Transverse colon (tissue), 4 donors: ENCODE data around the gene FAM149A.

ENCODE experiments used
- CTCF ChIP-seq, 5 experiments: fragments of 200-600 bp in 3 of 5; fragments of 450-650 bp in 2 of 5; sonication (generic) in 3 of 5; IDR thresholded peaks; 1 replicate in 2 of 5; 2 replicates in 3 of 5; pipeline ENCODE4 v1.5.1; 2016 to 2017; ENCODE audit warnings: antibody characterized with exemption in 5 of 5, inconsistent platforms in 3 of 5, mild to moderate bottlenecking in 2 of 5, moderate library complexity in 1 of 5
- POLR2AphosphoS5 ChIP-seq, 3 donors: sonication (generic); formaldehyde crosslinking; IDR thresholded peaks; one replicate each; pipeline ENCODE4 v1.6.1; 2016; ENCODE audit warnings: antibody characterized with exemption in 3 of 3

DNA sequence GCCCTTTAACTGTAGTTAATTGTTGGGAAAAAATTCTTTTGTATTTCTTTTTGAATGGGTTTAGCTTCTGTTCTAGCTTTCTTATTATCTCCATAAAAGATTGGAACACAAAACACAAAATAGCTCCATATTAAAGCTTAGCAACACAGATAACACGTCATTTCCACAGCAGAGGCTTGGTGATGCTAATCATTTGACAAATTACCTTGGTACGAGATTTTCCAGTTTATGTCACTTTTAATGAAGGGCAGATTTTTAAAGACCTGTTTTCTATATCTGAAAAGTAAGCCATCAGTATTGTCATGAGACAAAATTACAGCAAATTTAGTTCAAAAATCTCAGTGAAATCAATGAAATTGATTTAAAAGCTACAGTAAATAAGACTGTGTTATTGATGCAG lies 27.4 kb downstream of the FAM149A start:
- TF ChIP-seq CTCF (IDR thresholded peaks at IDR 0.05) (no peak), POLR2AphosphoS5 (IDR thresholded peaks at IDR 0.05) (no peak)
